Measurements from ENCODE around the gene EIF4G3. TPM values are rescaled to one million over a fixed set of nuclear protein-coding genes. Genes with fewer than 3 reads are reported as not detected.

The EIF4G3 gene
- polyA plus RNA-seq, 3 donors, result 5.1 to 34.2 (median 5.8) TPM

DNA sequence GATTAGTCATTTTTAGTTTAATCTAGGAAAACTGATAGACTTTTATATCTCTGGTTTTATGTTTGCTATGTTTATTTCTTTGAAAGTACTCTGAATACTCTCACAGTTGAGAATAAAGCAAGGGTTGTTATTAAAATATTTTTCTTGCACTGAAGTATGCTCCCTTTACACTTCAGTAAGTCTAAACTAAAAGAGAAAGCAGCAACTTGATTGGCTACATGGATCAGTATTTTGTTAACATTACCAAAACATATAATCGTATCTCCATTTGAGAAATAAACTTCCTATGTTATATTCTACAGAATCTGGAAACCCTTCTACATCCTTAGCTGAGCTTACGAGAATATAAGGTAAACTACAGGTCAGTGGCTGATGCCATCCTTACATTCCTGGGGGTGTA, 240.1 kb downstream of the EIF4G3 start:
- intact Hi-C loops (cut with micrococcal nuclease), result no loop called here
- WGBS (ENCODE audit: insufficient coverage), result no CpG with 5 or more reads among the region's 2 CpGs

GRCh38 chr1:20936216-20936615, 240.5 kb downstream of the EIF4G3 start:
- intact Hi-C loops (cut with micrococcal nuclease), result no loop called here

More for the DNA sequence above, 240.1 kb downstream of the EIF4G3 start:
- Histone ChIP-seq H3K36me3 (replicated peaks in 1 of 2; ENCODE audit: control insufficient read depth in 1 of 2, insufficient read depth in 2 of 2, low read length in 2 of 2) (peaks cover 13 to 40% of the 10 kb centered on the region in 2 donors), H3K27me3 (ENCODE audit: control insufficient read depth in 2 of 2, insufficient read depth in 2 of 2, low read length in 2 of 2) (no peaks in the 10 kb centered on the region), H4K20me1 (ENCODE audit: insufficient read depth, low read length) (no peaks in the 10 kb centered on the region), H3K9ac (ENCODE audit: insufficient read depth, low read length, poor library complexity, severe bottlenecking) (no peak overlapping the region), H3K4me2 (replicated peaks; ENCODE audit: extremely low read depth, low read length, poor library complexity, severe bottlenecking) (no peak overlapping the region), H2AFZ (ENCODE audit: insufficient read depth, low read depth, low read length, poor library complexity, severe bottlenecking) (no peak overlapping the region), H3K27ac (ENCODE audit: low read depth in 1 of 2, low read length in 2 of 2) (no peak overlapping the region), H3K4me3 (replicated peaks in 1 of 3; ENCODE audit: low read depth in 2 of 3, low read length in 3 of 3) (no peak overlapping the region), H3K9me3 (replicated peaks in 1 of 2; ENCODE audit: control insufficient read depth in 1 of 2, insufficient read depth in 1 of 2, low read length in 2 of 2) (no peaks in the 10 kb centered on the region), H3K79me2 (ENCODE audit: insufficient read depth, low read length) (no peaks in the 10 kb centered on the region), H3K4me1 (ENCODE audit: control insufficient read depth in 1 of 2, insufficient read depth in 2 of 2, low read length in 2 of 2) (peaks cover 0 to 7% of the 10 kb centered on the region in 2 donors)
- Mint-ChIP-seq H3K27ac (no peak overlapping the region), H3K27me3 (ENCODE audit: low read depth in 3 of 3) (no peaks in the 10 kb centered on the region), H3K36me3 (peaks cover 30 to 48% of the 10 kb centered on the region in 2 donors), H3K9me3 (no peaks in the 10 kb centered on the region), H3K4me1 (peaks cover 19% of the 10 kb centered on the region), H3K4me3 (no peak overlapping the region)
- TF ChIP-seq, protein P1, sequence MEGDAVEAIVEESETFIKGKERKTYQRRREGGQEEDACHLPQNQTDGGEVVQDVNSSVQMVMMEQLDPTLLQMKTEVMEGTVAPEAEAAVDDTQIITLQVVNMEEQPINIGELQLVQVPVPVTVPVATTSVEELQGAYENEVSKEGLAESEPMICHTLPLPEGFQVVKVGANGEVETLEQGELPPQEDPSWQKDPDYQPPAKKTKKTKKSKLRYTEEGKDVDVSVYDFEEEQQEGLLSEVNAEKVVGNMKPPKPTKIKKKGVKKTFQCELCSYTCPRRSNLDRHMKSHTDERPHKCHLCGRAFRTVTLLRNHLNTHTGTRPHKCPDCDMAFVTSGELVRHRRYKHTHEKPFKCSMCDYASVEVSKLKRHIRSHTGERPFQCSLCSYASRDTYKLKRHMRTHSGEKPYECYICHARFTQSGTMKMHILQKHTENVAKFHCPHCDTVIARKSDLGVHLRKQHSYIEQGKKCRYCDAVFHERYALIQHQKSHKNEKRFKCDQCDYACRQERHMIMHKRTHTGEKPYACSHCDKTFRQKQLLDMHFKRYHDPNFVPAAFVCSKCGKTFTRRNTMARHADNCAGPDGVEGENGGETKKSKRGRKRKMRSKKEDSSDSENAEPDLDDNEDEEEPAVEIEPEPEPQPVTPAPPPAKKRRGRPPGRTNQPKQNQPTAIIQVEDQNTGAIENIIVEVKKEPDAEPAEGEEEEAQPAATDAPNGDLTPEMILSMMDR (IDR thresholded peaks at IDR 0.05), result no peak
- no peak for DNase-seq

More at GRCh38 chr1:20936216-20936615, 240.5 kb downstream of the EIF4G3 start:
- Mint-ChIP-seq H3K4me1 (peaks cover 19% of the 10 kb centered on the region), H3K27ac (no peak overlapping the region), H3K4me3 (no peak overlapping the region), H3K36me3 (peaks cover 28 to 44% of the 10 kb centered on the region in 2 donors), H3K9me3 (no peaks in the 10 kb centered on the region), H3K27me3 (ENCODE audit: low read depth in 3 of 3) (no peaks in the 10 kb centered on the region)
- Histone ChIP-seq H3K27me3 (ENCODE audit: control insufficient read depth in 2 of 2, insufficient read depth in 2 of 2, low read length in 2 of 2) (no peaks in the 10 kb centered on the region), H3K36me3 (replicated peaks in 1 of 2; ENCODE audit: control insufficient read depth in 1 of 2, insufficient read depth in 2 of 2, low read length in 2 of 2) (peaks cover 10 to 37% of the 10 kb centered on the region in 2 donors), H4K20me1 (ENCODE audit: insufficient read depth, low read length) (no peaks in the 10 kb centered on the region), H3K4me3 (replicated peaks in 1 of 3; ENCODE audit: low read depth in 2 of 3, low read length in 3 of 3) (no peak overlapping the region), H3K4me1 (ENCODE audit: control insufficient read depth in 1 of 2, insufficient read depth in 2 of 2, low read length in 2 of 2) (peaks cover 0 to 7% of the 10 kb centered on the region in 2 donors), H3K27ac (ENCODE audit: low read depth in 1 of 2, low read length in 2 of 2) (no peak overlapping the region), H3K79me2 (ENCODE audit: insufficient read depth, low read length) (no peaks in the 10 kb centered on the region), H3K9ac (ENCODE audit: insufficient read depth, low read length, poor library complexity, severe bottlenecking) (no peak overlapping the region), H3K4me2 (replicated peaks; ENCODE audit: extremely low read depth, low read length, poor library complexity, severe bottlenecking) (no peak overlapping the region), H2AFZ (ENCODE audit: insufficient read depth, low read depth, low read length, poor library complexity, severe bottlenecking) (no peak overlapping the region), H3K9me3 (replicated peaks in 1 of 2; ENCODE audit: control insufficient read depth in 1 of 2, insufficient read depth in 1 of 2, low read length in 2 of 2) (no peaks in the 10 kb centered on the region)
- WGBS (ENCODE audit: insufficient coverage), result no CpG with 5 or more reads among the region's 2 CpGs
- no peak for DNase-seq
- TF ChIP-seq, protein P1 (IDR thresholded peaks at IDR 0.05), result no peak
